SK-N-SH (cell line): Measurements from ENCODE around the gene MINDY2. TPM values are rescaled to one million over a fixed set of nuclear protein-coding genes. Genes with fewer than 3 reads are reported as not detected.

ENCODE experiments used
- CTCF ChIA-PET: fragments of 300-600, 350-600 bp; formaldehyde crosslinking; extraction: SDS; loops from one replicate; lab custom pipeline; 2021; lab: Yijun Ruan, JAX
- POLR2A ChIA-PET: fragments of 350-600 bp; sonication (Branson Sonifier 250); formaldehyde crosslinking; extraction: SDS; loops from one replicate; lab custom pipeline; 2020; ENCODE audit warnings: antibody characterized with exemption, inconsistent platforms; lab: Yijun Ruan, JAX
- DNase-seq: peaks from one replicate; pipeline ENCODE4 v3.0.0; 2012
- H2AFZ ChIP-seq: fragments of 200-600 bp; sonication (generic); 2 replicates; pipeline ENCODE4 v1.8.1; 2016; ENCODE audit warnings: antibody characterized with exemption, mild to moderate bottlenecking, low read depth
- H3F3A ChIP-seq: fragments of 200-600 bp; sonication (generic); replicated peaks from 2 replicates; pipeline ENCODE3; 2016; ENCODE audit warnings: antibody characterized with exemption, mild to moderate bottlenecking; ENCODE audit not compliant: insufficient read depth
- H3K27ac ChIP-seq, 2 experiments: fragments of 200-500 bp in 1 of 2; fragments of 200-600 bp in 1 of 2; sonication (Bioruptor generic) in 1 of 2; sonication (generic), shearing (Covaris generic) in 1 of 2; 2 replicates each; pipeline versions ENCODE4 v1.5.1 to v1.6.1; 2014 to 2016; ENCODE audit warnings: low read depth in 2 of 2, inconsistent platforms in 1 of 2, low read length in 1 of 2, mild to moderate bottlenecking in 1 of 2, mixed read lengths in 1 of 2
- H3K27me3 ChIP-seq: fragments of 200-600 bp; sonication (generic), shearing (Covaris generic); 2 replicates; pipeline ENCODE4 v1.6.1; 2016; ENCODE audit warnings: mixed run types; ENCODE audit not compliant: insufficient read depth
- H3K36me3 ChIP-seq, 2 experiments: fragments of 200-500 bp in 1 of 2; fragments of 200-600 bp in 1 of 2; sonication (Bioruptor generic) in 1 of 2; sonication (generic) in 1 of 2; replicated peaks in 1 of 2; 2 replicates each; pipeline versions ENCODE3 to v1.5.1; 2014 to 2016; ENCODE audit warnings: low read length in 1 of 2, mild to moderate bottlenecking in 1 of 2; ENCODE audit not compliant: insufficient read depth in 2 of 2, control insufficient read depth in 1 of 2
- H3K4me1 ChIP-seq, 2 experiments: fragments of 200-500 bp in 1 of 2; fragments of 200-600 bp in 1 of 2; sonication (Bioruptor generic) in 1 of 2; sonication (generic), shearing (Covaris generic) in 1 of 2; 2 replicates each; pipeline versions ENCODE4 v1.5.1 to v1.6.1; 2014 to 2016; ENCODE audit warnings: low read depth in 1 of 2, low read length in 1 of 2, mixed run types in 1 of 2; ENCODE audit not compliant: insufficient read depth in 2 of 2, control insufficient read depth in 1 of 2
- H3K4me2 ChIP-seq: fragments of 200-600 bp; sonication (generic), shearing (Covaris generic); 2 replicates; pipeline ENCODE4 v1.6.1; 2017; ENCODE audit warnings: mixed run types
- H3K4me3 ChIP-seq, 2 experiments: fragments of 200-500 bp in 1 of 2; fragments of 200-600 bp in 1 of 2; sonication (Bioruptor generic) in 1 of 2; sonication (generic), shearing (Covaris generic) in 1 of 2; 2 replicates each; pipeline versions ENCODE4 v1.5.1 to v1.8.1; 2014 to 2016; ENCODE audit warnings: low read depth in 2 of 2, inconsistent platforms in 1 of 2, low read length in 1 of 2, mild to moderate bottlenecking in 1 of 2, mixed read lengths in 1 of 2, moderate library complexity in 1 of 2
- H3K79me2 ChIP-seq: fragments of 200-600 bp; sonication (generic); 2 replicates; pipeline ENCODE4 v1.8.1; 2017; ENCODE audit warnings: mild to moderate bottlenecking; ENCODE audit not compliant: insufficient read depth
- H3K9ac ChIP-seq: fragments of 200-600 bp; sonication (generic); 2 replicates; pipeline ENCODE4 v1.6.1; 2017; ENCODE audit warnings: mixed run types
- H3K9me2 ChIP-seq: fragments of 200-600 bp; sonication (generic); 2 replicates; pipeline ENCODE4 v1.6.1; 2017; ENCODE audit warnings: mixed run types
- H3K9me3 ChIP-seq: fragments of 200-600 bp; sonication (generic); 2 replicates; pipeline ENCODE4 v1.6.1; 2017; ENCODE audit warnings: mixed run types, mild to moderate bottlenecking, moderate library complexity
- H4K20me1 ChIP-seq: fragments of 200-600 bp; sonication (generic); 2 replicates; pipeline ENCODE4 v1.6.1; 2017; ENCODE audit warnings: mild to moderate bottlenecking, mixed run types; ENCODE audit not compliant: insufficient read depth
- CTCF ChIP-seq: fragments of 200-600 bp; sonication (generic); IDR thresholded peaks from 2 replicates; pipeline ENCODE4 v1.6.1; 2017; ENCODE audit warnings: antibody characterized with exemption, mild to moderate bottlenecking, moderate library complexity
- GATA2 ChIP-seq: sonication (generic); formaldehyde crosslinking; IDR thresholded peaks from 2 replicates; pipeline ENCODE4 v1.5.0; 2020; ENCODE audit warnings: mild to moderate bottlenecking, missing genetic modification reagents
- NFIC ChIP-seq: IDR thresholded peaks from 2 replicates; pipeline ENCODE4 v1.4.0; 2012; ENCODE audit warnings: borderline replicate concordance
- POLR2AphosphoS5 ChIP-seq: IDR thresholded peaks from 2 replicates; pipeline ENCODE4 v1.6.1; 2012; ENCODE audit warnings: low read depth, low read length
- RAD21 ChIP-seq: IDR thresholded peaks from 2 replicates; pipeline ENCODE4 v1.6.1; 2012; ENCODE audit warnings: mild to moderate bottlenecking, low read length
- REST ChIP-seq: IDR thresholded peaks from 2 replicates; pipeline ENCODE4 v1.6.1; 2012; ENCODE audit warnings: mild to moderate bottlenecking, low read depth, low read length, moderate library complexity
- SMC3 ChIP-seq: IDR thresholded peaks from 2 replicates; pipeline ENCODE4 v1.6.1; 2012; ENCODE audit warnings: low read depth, low read length, improper control_type of control experiment
- WGBS: methylation state at CpG from one replicate; pipeline ENCODE4 v1.1.6; 2017; ENCODE audit warnings: low lambda C conversion rate; 5-methylcytosine and 5-hydroxymethylcytosine counted together
- polyA plus RNA-seq, 3 experiments: library from polyadenylated mRNA; depleted of rRNA; stranded (reverse); fragments of >200 nt; gene quantifications; 2 replicates each; pipeline ENCODE4 v1.2.3, GENCODE V29; 2012

Gene MINDY2
- polyA plus RNA-seq, 1 of the 3 experiments (the other 2 are of a cell fraction), result 1.0 TPM

- Histone ChIP-seq H3K9me3 (no peaks in the 10 kb centered on the region), H4K20me1 (no peaks in the 10 kb centered on the region), H3K79me2 (no peaks in the 10 kb centered on the region), H3K27me3 (no peaks in the 10 kb centered on the region), H3K9ac (no peak overlapping the region), H3K4me2 (no peak overlapping the region), H3K27ac (no peak overlapping the region), H3K9me2 (no peaks in the 10 kb centered on the region), H3K4me3 (no peak overlapping the region), H2AFZ (no peak overlapping the region), H3F3A (peaks cover 2% of the 10 kb centered on the region), H3K36me3 (no peaks in the 10 kb centered on the region), H3K4me1 (no peaks in the 10 kb centered on the region)
- TF ChIP-seq RAD21, result no peak
- no peak for TF ChIP-seq POLR2AphosphoS5
- POLR2A ChIA-PET, result no interaction called here
- 95% methylated on average over 3 of the region's 3 CpGs for WGBS
- CTCF ChIA-PET, result no interaction called here
- no peak for DNase-seq
Observed at GRCh38 chr15:58755350-58755749, 15.8 kb upstream of the MINDY2 start.

- no peaks in the 10 kb centered on the region for H3K9me3 ChIP-seq
- H4K20me1 ChIP-seq, result no peaks in the 10 kb centered on the region
- TF ChIP-seq NFIC, result peak; percentile 57; the same call in 1 of the 2 replicates
- no peak for TF ChIP-seq REST
- WGBS, result 69% methylated on average over 6 of the region's 6 CpGs
- no peaks in the 10 kb centered on the region for H3K4me1 ChIP-seq
- H3K4me3 ChIP-seq, result no peak overlapping the region
- H3K36me3 ChIP-seq, result no peaks in the 10 kb centered on the region
- no peaks in the 10 kb centered on the region for H3K27me3 ChIP-seq
- no peak overlapping the region for H3K4me2 ChIP-seq
- DNase-seq, result peak; percentile 20
- ChIA-PET CTCF (interaction anchor here (0.6 kb wide), 1 partner anchor 486 kb away, joined by 3 read pairs; no protein-coding TSS in a partner anchor), POLR2A (no interaction called here)
- H3K9ac ChIP-seq, result no peak overlapping the region
- H3K27ac ChIP-seq, result no peak overlapping the region
- H3F3A ChIP-seq, result no peaks in the 10 kb centered on the region
- no peaks in the 10 kb centered on the region for H3K9me2 ChIP-seq
- H2AFZ ChIP-seq, result no peak overlapping the region
- no peaks in the 10 kb centered on the region for H3K79me2 ChIP-seq
Observed at GRCh38 chr15:58755956-58756355, 15.1 kb upstream of the MINDY2 start.

GRCh38 chr15:58758141-58758540 is 13.0 kb upstream of the MINDY2 start:
- POLR2A ChIA-PET, result no interaction called here
- Histone ChIP-seq H3K36me3 (no peaks in the 10 kb centered on the region), H3K9me3 (no peaks in the 10 kb centered on the region), H3K9ac (no peak overlapping the region), H3K27ac (no peak overlapping the region), H3K27me3 (no peaks in the 10 kb centered on the region), H3K4me2 (no peak overlapping the region), H3K9me2 (no peaks in the 10 kb centered on the region), H3F3A (no peaks in the 10 kb centered on the region), H4K20me1 (no peaks in the 10 kb centered on the region), H3K4me3 (no peak overlapping the region), H3K79me2 (no peaks in the 10 kb centered on the region), H2AFZ (no peak overlapping the region), H3K4me1 (no peaks in the 10 kb centered on the region)
- CTCF ChIA-PET, result interaction anchor here (1.1 to 2.2 kb wide), 2 partner anchors 13 to 530 kb away, joined by 3 to 8 read pairs; partner anchors contain the start of gene MINDY2
- DNase-seq, result peak; percentile 24
- WGBS, result 24% methylated on average over 3 of the region's 3 CpGs
- TF ChIP-seq RAD21, result peak; percentile 65
- peak; percentile 37 for TF ChIP-seq CTCF
- no peak for TF ChIP-seq GATA2 (CRISPR knock-in tag)
- TF ChIP-seq SMC3, result peak; percentile 25; the same call in 1 of the 2 replicates
